CD4-positive, alpha-beta T cell treated with Interleukin-6 at 100 ng/mL for 8 hours (primary cell): ENCODE measurements around the gene ZBTB14.

Experiments used
- DNase-seq: peaks from one replicate; pipeline ENCODE4 v3.0.0-alpha.2; 2020; ENCODE audit warnings: mixed read lengths, low spot score

The ZBTB14 gene

DNA sequence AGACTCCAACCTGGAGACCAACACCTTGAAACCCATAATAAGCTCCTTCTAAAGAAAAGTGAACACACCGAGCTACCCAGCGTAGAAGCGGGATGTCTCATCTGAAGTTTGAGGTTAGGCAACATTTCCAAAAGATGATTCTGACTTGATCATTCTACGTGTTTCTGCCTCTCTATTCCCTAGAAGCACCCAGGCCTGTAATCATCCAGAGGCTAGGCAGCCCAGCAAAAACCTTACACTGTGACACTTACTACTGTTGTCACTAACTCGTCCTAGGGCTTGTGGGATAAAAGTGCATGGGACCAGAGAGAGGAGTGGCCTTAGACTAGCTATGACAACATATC lies 1.4 kb downstream of the ZBTB14 start:
- no peak for DNase-seq

DNA sequence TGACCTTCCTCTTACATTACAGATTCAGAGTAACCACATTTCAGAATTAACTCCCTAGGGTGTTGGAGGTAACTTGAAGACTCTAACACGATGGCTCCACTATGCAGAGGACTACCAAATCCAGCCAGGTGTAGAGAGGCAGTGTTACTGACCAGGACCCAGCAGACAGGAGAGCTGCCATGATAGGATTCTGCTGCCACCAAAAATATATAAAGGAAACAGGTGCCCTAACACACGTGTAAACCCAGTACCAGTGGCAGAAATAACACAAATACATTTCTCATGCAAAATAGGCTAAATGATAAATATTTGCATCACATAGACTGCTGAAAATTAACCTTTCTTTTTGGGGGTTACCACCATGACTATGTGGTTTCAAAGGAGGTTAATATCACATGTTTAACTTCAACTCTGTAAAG lies 7.0 kb downstream of the ZBTB14 start:
- no peak for DNase-seq

DNA sequence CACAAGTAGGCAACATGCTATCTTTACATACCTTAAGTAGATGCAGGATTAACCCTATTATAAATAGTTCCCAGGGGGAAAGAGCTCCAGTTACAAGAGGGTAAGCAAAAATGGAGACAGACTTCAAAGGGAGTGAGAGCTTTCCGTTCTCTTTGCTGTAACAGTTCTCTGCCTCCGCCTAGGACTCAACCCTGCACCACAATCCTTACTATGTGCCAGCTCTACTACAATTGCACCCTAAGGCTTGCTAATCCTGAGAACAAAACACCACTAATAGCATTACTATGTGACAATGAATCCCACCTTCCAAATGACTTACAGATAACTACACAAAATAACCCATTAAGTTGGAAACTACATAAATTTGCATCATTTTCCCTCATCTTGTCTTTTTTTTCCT lies 7.7 kb downstream of the ZBTB14 start:
- no peak for DNase-seq

DNA sequence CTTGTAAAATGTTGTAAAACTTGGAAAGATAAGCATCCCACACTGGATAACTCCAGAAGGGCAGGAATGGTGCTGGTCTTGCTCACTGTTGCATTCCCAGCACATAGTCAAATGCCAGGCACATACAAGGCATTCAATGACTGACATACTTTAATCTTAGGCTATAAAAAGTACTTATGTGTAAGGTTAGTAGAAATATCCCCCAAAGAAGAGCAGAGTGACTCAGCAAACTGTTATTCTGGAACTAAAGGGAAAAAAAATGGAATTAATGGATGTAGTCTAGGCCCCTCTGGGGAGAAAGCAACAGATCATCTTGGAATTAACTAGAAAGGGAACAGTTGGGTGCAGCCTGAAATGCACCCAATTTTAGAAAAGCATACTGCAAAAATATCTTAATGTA lies 9.0 kb downstream of the ZBTB14 start:
- DNase-seq: no peak

DNA sequence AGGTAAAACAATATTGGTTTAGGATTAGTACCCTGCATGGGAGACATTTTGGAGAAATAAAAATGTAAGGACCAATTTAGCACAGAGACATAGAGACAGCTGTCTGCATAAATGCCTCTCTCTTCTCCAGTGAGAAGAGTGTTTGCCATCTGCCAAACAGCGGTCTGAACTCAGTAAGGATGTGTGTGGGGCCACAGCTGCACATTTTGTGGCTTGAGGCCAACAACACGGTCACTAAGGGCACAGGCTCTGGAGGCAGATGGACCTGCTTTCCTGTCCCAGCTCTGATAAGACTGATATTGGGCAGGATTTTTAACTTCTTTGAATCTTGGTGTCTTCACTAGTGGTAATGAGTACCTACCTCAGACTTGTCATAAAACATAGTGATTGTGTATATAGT lies 10.2 kb downstream of the ZBTB14 start:
- no peak for DNase-seq

DNA sequence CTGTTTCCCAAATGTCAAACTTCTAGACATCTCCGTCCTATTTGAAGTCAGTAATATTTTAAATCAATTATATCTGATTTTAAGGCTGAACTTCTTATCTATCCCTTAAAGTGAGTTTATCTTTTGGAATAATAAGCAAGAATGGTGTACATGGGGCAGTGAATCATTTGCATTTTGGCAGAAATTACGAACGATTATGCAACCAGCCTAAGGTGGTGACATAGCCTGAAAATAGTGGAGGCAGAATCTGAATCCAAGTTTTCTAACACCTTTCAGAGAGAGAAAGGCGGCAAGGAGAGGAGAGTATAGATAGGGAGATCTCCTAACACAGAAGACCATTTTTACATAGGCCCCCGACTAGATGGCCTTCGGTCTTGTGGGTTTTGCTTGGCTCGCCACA lies 10.7 kb downstream of the ZBTB14 start:
- DNase-seq: no peak

DNA sequence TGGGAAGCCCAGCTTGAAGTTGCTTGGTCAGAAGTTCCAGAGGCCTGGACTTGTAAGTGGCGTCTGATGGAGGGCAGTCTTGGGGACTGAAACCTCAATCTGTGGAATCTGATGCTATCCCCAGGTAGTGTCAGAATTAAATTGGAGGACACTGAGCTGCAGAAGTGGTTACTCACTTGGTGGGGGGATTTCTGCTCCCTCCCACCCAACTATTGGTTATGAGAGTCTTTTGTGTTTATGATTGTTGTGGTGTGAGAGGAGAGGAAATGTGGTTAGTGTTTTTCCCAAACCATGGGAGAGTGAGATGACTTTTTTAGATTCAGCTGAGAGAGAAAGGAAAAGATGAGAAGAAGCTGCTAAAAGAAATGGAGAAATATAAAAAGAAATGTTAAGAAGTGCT lies 12.8 kb downstream of the ZBTB14 start:
- no peak for DNase-seq

DNA sequence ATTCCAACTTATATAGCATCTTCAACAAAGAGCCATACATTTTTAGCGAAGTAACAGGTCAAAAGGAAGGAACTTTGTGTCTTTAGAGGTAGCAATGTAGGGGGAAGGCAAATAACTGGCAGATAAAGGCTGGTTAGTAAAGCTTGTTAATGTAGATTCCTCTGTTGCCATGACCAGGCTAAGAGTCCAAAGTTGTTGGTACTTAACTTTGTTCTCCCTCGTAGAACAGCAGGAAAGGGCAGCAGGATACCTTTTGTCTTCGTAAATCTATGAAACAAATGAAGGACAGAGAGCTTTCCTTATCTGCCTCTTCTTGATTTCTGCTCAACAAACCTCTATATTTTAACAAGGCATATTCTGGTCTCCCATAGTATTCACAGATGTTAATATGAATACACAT lies 18.6 kb downstream of the ZBTB14 start:
- no peak for DNase-seq

DNA sequence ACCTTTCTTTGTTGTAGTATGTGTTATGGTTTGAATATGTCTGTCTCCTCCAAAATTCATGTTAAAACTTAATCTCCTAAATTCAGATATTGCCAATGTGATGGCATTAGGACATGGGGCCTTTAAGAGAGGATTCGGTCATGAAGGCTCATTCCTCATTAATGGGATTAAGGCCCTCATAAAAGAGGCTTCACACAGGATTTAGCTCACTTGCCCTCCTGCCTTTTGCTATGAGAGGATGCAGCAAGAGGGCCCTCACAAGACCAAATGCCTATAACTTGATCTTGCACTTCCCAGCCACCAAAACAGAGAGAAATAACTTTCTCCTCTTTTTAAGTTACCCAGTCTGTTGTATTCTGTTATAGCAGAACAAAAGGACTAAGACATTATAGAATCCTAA lies 19.7 kb downstream of the ZBTB14 start:
- no peak for DNase-seq

DNA sequence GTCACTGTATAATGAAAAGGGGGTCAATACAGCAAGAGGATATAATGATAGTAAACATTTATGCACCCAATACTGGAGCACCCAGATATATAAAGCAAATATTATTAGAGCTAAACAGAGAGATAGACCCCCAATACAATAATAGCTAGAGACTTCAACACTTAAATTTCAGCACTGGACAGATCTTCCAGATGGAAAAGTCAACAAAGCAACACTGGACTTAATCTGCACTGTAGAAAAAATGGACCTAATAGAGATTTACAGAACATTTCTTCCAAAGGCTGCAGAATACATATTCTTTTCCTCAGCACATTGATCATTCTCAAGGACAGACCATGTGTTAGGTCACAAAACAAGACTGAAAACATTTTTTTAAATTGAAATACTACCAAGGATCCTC lies 26.7 kb downstream of the ZBTB14 start:
- DNase-seq: no peak

DNA sequence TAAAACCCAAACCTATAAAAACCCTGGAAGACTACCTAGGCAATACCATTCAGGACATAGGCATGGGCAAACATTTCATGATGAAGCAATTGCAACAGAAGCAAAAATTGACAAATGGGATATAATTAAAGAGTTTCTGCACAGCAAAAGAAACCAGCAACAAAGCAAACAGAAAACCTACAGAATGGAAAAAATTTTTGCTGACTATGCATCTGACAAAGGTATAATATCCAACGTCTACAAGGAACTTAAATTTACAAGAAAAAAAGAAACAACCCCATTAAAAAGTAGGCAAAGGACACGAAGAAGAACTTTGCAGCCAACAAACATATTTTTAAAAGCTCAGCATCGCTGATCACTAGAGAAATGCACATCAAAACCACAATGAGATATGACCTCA lies 28.8 kb downstream of the ZBTB14 start:
- DNase-seq: no peak

DNA sequence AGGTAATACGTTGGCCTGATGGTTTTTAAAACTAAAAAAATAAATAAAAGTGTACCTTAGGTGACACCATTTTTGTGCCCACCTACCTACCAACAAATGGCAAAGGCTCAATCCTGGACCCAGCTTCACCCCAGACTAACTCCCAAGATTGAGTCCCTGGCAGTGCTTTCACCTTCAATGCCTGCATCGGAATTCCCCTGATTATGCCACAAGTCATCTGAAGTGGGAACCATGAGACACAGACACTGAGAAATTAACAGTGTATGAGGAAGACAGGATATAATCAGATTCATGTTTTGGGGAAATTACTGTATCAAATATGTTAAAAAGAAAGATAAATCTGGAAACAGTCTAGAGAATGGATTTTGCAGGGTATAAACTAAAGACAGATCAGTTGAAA lies 41.6 kb downstream of the ZBTB14 start:
- DNase-seq: no peak

DNA sequence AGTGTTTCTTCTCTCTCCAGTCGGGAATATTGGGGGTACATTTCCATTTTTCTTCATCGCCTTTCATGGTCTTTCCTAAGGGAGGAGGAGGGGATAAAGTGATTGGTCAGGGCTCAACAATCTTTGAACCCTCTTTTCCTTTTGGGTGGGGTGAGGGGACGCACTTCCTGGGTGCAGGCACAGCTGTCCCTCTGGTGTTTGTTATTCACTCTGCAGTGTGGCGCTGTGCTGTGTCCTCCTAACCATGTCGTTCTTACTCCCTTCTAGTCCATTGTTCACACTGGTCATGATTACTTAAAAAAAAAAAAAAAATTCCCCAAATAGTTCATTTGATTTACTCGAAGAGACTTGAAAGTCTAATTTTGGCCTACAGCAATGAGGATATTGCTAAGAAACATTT lies 44.4 kb downstream of the ZBTB14 start:
- DNase-seq: no peak

DNA sequence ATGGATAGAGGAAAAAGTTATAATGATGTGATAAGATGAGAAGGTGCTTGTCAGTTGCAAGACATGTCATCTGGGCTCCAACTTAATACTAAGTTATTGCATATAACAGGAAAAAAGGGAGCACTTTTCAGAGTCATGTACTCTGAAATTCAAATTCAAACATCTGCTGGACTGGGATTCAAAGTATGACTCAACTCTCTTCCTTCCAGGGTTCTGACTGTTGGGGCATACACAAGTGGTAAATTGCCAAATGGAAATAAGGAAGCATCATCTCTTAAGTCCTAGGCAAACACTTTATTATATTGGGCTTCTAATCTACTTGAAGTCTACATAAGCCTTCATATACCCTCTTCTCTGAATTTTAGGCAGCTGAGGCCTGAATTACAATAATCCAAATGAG lies 44.9 kb downstream of the ZBTB14 start:
- no peak for DNase-seq

DNA sequence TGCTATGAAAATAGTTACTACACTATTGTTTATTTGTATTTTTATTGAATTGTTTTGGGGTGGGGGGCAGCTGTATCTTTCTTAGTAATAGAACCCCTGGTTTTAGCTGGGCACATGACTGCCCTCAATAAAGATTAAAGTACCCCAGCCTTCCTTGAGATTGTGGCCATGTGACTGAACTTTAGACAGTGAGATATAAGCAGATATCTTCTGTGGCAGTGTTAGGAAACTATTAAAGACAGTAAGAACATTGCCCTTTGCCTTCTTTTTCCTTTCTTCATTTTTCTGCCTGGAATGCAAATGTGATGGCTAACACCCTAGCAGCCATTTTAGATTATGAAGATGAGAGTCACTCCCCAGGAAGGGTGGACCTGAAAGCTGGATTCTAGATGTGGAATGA lies 50.6 kb downstream of the ZBTB14 start:
- no peak for DNase-seq

DNA sequence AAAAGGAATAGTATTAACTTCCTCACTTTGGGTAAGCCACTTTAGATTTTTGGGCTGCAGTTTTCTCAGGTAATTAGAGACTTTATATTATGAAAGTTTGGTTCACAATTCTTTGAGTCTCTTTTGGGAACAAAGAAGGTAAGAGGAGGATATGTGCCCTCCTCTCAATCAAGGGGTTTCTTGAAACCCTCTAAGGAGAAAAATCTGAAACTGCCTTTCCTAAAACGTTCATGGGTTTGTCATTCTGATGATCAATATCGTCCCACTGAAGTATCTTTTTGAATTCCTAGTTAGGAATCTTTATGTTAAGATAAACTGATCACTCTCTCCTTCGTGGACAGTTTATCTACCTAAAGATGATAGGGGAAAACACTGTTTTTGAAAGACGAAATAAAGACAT lies 56.1 kb downstream of the ZBTB14 start:
- DNase-seq: no peak
